NCI-H82 treated with DMSO at 0.1 percent for 48 hours (cell line): ENCODE data around the gene PRKD1.
"Not testable (repeated sequence)": the region's sequence is repeated elsewhere in the genome, so short reads cannot be mapped to it uniquely, and the experiment has no call there.

Source experiments
- DNase-seq: peaks from one replicate; lab custom pipeline; 2025; ENCODE audit not compliant: unreplicated experiment; lab: John Stamatoyannopoulos, UW

Gene PRKD1

GRCh38 chr14:29900609-29901350, 26.9 kb downstream of the PRKD1 start:
- DNase-seq, result no peak

GRCh38 chr14:29898470-29898869, 29.2 kb downstream of the PRKD1 start:
- DNase-seq, result no peak

GRCh38 chr14:29897181-29897580, 30.5 kb downstream of the PRKD1 start:
- no peak for DNase-seq

- no peak for DNase-seq
Observed at GRCh38 chr14:29896354-29896821, 31.3 kb downstream of the PRKD1 start.

GRCh38 chr14:29895591-29896083, 32.0 kb downstream of the PRKD1 start:
- no peak for DNase-seq

- no peak for DNase-seq
Observed at GRCh38 chr14:29893989-29894388, 33.7 kb downstream of the PRKD1 start.

- no peak for DNase-seq
Observed at GRCh38 chr14:29892327-29892726, 35.3 kb downstream of the PRKD1 start.

- DNase-seq, result no peak
Observed at GRCh38 chr14:29885988-29886387, 41.7 kb downstream of the PRKD1 start.

- DNase-seq, result no peak
Observed at GRCh38 chr14:29868000-29868399, 59.6 kb downstream of the PRKD1 start.

- DNase-seq, result no peak
Observed at GRCh38 chr14:29865299-29865698, 62.3 kb downstream of the PRKD1 start.

- DNase-seq, result no peak
Observed at GRCh38 chr14:29861996-29862395, 65.7 kb downstream of the PRKD1 start.

- no peak for DNase-seq
Observed at GRCh38 chr14:29858299-29858698, 69.3 kb downstream of the PRKD1 start.

GRCh38 chr14:29857551-29857950, 70.1 kb downstream of the PRKD1 start:
- no peak for DNase-seq

GRCh38 chr14:29856516-29856915, 71.1 kb downstream of the PRKD1 start:
- DNase-seq, result no peak

- not testable (repeated sequence) for DNase-seq
Observed at GRCh38 chr14:29853691-29854090, 74.0 kb downstream of the PRKD1 start.

GRCh38 chr14:29853272-29853671, 74.4 kb downstream of the PRKD1 start:
- no peak for DNase-seq

GRCh38 chr14:29851397-29851796, 76.2 kb downstream of the PRKD1 start:
- DNase-seq, result no peak

- no peak for DNase-seq
Observed at GRCh38 chr14:29847056-29847380, 80.6 kb downstream of the PRKD1 start.

GRCh38 chr14:29846339-29847055, 81.2 kb downstream of the PRKD1 start:
- DNase-seq, result no peak

- DNase-seq, result no peak
Observed at GRCh38 chr14:29843981-29844380, 83.7 kb downstream of the PRKD1 start.

GRCh38 chr14:29842228-29842627, 85.4 kb downstream of the PRKD1 start:
- no peak for DNase-seq

GRCh38 chr14:29840369-29840892, 87.2 kb downstream of the PRKD1 start:
- DNase-seq, result not testable (repeated sequence)
